ENCODE results near the gene NLGN4X.

NLGN4X gene

DNA sequence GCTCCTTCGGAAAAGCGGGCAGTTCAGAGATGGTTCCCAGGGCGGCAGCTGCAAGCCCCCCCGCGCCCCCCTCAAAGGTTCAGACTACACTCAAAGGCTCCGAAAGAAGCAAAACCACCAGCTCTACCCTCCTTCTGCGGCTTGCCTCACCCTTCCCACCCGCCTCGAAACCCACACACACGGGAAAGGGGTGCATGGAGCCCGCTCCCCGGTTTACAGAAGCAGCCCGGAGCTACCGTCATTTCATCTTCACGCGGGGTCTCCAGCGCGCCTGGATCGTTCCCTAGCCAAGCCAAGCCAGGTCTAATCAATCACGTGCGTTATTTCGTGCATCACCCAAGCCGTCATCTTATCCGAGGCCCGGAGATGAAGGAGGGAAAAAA lies 1.2 kb downstream of the NLGN4X start:
- H3K27ac ChIP-seq, result no peak overlapping the region
- TF ChIP-seq, protein P1, sequence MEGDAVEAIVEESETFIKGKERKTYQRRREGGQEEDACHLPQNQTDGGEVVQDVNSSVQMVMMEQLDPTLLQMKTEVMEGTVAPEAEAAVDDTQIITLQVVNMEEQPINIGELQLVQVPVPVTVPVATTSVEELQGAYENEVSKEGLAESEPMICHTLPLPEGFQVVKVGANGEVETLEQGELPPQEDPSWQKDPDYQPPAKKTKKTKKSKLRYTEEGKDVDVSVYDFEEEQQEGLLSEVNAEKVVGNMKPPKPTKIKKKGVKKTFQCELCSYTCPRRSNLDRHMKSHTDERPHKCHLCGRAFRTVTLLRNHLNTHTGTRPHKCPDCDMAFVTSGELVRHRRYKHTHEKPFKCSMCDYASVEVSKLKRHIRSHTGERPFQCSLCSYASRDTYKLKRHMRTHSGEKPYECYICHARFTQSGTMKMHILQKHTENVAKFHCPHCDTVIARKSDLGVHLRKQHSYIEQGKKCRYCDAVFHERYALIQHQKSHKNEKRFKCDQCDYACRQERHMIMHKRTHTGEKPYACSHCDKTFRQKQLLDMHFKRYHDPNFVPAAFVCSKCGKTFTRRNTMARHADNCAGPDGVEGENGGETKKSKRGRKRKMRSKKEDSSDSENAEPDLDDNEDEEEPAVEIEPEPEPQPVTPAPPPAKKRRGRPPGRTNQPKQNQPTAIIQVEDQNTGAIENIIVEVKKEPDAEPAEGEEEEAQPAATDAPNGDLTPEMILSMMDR (IDR thresholded peaks at IDR 0.05), result no peak
- TF ChIP-seq ZFX (IDR thresholded peaks at IDR 0.05; ENCODE audit: borderline replicate concordance), result no peak

DNA sequence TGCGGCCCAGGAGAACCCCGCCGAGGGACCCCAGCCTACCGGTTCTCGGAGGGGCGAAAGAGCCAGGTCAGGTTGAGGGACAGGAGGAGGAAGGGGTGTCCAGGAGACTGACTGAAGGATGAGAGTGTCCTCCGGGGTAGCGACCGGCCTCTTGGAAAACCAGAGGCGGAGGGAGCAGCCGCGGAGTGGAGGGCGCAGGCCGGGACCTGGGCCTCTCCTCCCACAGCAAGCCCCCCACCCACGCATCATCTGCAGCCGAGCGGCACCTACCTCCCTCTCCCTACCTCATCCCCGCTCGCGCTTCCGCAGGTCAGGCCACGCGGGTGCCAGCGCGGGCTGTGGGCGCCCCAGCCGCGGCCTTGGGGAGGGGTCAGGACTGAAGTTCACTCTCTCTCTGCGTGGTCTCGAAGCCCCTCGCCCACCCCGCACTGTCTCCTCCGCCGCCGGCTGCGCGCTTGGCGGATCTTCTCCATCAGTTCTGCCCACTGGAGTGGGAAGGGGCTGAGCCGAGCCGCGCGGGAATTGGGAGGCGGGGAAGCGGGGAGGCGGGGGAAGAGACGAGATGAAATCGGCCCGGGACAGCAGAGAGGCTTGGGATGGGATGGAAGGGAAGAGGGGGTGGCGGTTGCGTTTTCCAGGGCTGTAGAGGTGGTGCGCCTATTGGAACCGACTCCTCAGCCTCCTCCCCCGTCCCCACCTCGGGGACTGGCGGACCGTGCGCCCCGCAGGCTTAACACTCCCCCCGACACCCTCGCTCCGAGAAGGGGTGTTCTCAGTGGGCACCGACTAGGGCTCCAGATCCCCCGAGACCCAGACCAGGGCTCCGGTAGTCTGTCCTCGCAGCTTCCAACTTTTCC lies 1.8 kb downstream of the NLGN4X start:
- H3K27ac ChIP-seq, result no peak overlapping the region
- TF ChIP-seq, protein P1 (IDR thresholded peaks at IDR 0.05), result no peak
- no peak for TF ChIP-seq ZFX (IDR thresholded peaks at IDR 0.05; ENCODE audit: borderline replicate concordance)

DNA sequence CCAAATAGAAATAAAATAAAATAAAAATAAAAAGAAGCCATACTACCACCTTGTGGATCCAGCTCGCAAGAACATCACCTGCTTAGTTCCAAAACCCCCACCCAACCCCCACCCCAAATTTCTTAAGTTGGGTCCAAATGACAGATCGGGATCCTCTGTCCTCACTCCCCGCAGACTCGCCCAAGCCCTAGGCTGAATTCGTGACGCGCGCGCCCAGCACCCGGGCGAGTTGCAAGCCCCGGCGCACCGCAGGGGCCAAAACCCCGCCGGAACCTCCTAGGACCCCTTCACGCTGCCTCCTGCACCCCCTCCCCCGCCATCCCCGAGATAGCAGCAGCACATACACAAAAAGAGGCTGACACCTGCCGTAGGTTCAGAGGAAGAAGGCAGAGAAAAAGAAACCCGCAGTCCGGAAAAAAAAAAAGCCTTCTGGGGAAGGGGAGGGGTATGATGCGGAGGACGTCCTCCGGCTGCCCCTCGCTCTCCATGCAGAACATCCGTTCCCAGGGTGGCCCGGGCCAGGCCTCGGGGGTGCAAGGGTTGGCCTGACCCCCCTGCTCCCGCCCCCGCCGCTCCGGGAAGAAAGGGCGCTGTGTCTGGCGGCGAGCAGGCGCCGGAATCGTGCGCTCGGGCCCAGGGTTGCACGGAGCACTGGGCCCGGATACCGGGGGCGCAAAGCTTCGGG lies 2.6 kb downstream of the NLGN4X start:
- no peak overlapping the region for H3K27ac ChIP-seq
- TF ChIP-seq, protein P1 (IDR thresholded peaks at IDR 0.05), result no peak
- no peak for TF ChIP-seq ZFX (IDR thresholded peaks at IDR 0.05; ENCODE audit: borderline replicate concordance)

DNA sequence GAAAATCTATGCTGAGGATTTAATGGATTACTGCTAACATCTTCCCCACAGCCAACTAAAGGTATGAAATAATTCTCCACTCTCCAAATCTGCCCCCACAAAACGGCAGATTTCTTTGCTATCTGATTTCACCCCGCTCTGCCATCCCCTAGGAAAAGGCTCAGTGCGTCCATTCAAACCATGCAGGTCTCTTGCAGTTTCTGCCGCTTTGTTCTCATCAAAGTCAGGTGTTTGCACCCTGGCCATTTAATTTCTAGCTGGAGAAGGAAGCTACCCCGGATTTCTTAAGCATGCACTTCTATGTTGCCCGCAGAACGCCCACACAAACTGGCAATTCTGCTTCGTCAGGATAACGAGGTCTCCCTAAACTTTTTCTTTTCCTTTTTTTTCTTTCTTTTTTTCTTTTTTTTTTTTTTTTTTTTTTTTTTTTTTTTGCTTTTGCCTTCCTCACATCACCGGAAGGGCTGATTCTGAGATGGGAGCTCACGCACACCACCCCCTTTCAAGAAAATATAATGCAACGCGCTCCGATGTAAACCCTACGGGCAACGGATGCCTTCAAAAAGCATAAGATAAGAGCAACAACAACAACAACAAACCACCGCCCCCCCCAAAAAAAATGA lies 3.3 kb downstream of the NLGN4X start:
- TF ChIP-seq, protein P1 (IDR thresholded peaks at IDR 0.05), result no peak
- TF ChIP-seq ZFX (IDR thresholded peaks at IDR 0.05; ENCODE audit: borderline replicate concordance), result no peak
- no peak overlapping the region for H3K27ac ChIP-seq

DNA sequence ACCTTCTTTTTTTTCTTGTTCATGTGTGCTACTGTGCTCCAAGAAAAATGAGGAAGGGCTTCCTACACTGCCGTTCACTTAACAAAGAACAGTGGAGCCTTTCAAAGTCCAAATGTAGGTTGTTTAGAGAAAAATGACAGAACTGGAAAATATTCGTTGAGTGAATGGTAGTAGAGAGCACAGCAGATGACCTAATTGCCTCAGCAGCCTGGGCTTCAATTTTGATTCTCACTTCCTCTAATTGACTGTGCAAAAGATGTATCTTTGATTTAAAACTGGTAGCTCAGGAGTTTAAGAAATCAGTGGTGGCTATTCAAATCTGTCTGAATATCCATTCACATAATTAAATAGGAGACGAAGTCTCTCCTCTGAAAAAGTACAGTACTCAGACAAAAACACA lies 5.2 kb downstream of the NLGN4X start:
- TF ChIP-seq, protein P1 (IDR thresholded peaks at IDR 0.05), result no peak
- TF ChIP-seq ZFX (IDR thresholded peaks at IDR 0.05; ENCODE audit: borderline replicate concordance), result no peak

DNA sequence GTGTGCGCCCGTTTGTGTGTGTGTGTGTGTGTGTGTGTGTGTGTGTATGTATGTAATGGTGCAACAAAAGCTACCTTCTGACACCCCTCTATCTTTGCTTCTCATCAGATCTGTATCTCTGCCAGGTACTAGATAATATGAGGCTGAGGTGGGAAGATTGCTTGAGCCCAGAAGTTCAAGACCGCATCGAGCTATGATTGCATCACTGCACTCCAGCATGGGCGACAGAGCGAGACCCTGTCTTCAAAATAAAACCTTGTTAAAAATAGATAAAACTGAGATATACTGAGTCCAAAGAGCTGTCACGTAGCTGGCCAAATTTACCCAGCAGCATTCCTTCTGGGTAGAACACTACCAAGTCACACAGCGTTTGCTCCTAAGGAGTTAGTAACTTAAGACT lies 18.4 kb downstream of the NLGN4X start:
- TF ChIP-seq, protein P1 (IDR thresholded peaks at IDR 0.05), result no peak
- no peak overlapping the region for H3K27ac ChIP-seq

More for the DNA sequence above, 5.2 kb downstream of the NLGN4X start:
- H3K27ac ChIP-seq, result no peak overlapping the region

All from 22Rv1 (cell line).